Esophagus squamous epithelium (tissue), 4 donors: ENCODE data around the gene SENP7.

ENCODE experiments used
- CTCF ChIP-seq, 6 experiments: fragments of 450-650 bp in 4 of 6; fragments of 200-600 bp in 2 of 6; sonication (generic) in 2 of 6; IDR thresholded peaks; one replicate each; pipeline ENCODE4 v1.5.1; 2016 to 2019; ENCODE audit warnings: antibody characterized with exemption in 6 of 6, mild to moderate bottlenecking in 4 of 6, moderate library complexity in 4 of 6
- POLR2A ChIP-seq, 4 donors: fragments of 450-650 bp; IDR thresholded peaks; one replicate each; pipeline ENCODE4 v1.6.1; 2017; ENCODE audit warnings: antibody characterized with exemption in 4 of 4, mild to moderate bottlenecking in 4 of 4, moderate library complexity in 3 of 4

- TF ChIP-seq CTCF (IDR thresholded peaks at IDR 0.05), result no peak
- no peak for TF ChIP-seq POLR2A (IDR thresholded peaks at IDR 0.05)
Measured at GRCh38 chr3:101279765-101280385, 233.1 kb downstream of the SENP7 start.
